Neural progenitor cell (in vitro differentiated cells): ENCODE measurements around the gene RBM33. TPM values are rescaled to one million over a fixed set of nuclear protein-coding genes. Genes with fewer than 3 reads are reported as not detected.

Experiments used
- DNase-seq: peaks from one replicate; pipeline ENCODE4 v3.0.0-alpha.2; 2016; ENCODE audit warnings: low spot score
- H2AFZ ChIP-seq: fragments of 200-600 bp; sonication (generic); replicated peaks from 2 replicates; pipeline ENCODE4 v1.6.1; 2016; ENCODE audit warnings: antibody characterized with exemption
- H3F3A ChIP-seq: fragments of 200-600 bp; sonication (generic); 2 replicates; pipeline ENCODE4 v1.6.1; 2016; ENCODE audit warnings: antibody characterized with exemption, low read depth
- H3K27ac ChIP-seq: fragments of 200-600 bp; sonication (generic); 2 replicates; pipeline ENCODE4 v1.5.1; 2016; ENCODE audit warnings: mild to moderate bottlenecking
- H3K27me3 ChIP-seq: fragments of 200-600 bp; sonication (generic); 2 replicates; pipeline ENCODE4 v1.6.1; 2016; ENCODE audit warnings: mild to moderate bottlenecking, moderate library complexity
- H3K36me3 ChIP-seq: fragments of 200-600 bp; sonication (generic); 2 replicates; pipeline ENCODE4 v1.5.1; 2016
- H3K4me1 ChIP-seq: fragments of 200-600 bp; sonication (generic); 2 replicates; pipeline ENCODE4 v1.6.1; 2016; ENCODE audit warnings: mixed run types
- H3K4me2 ChIP-seq: fragments of 200-600 bp; sonication (generic); 2 replicates; pipeline ENCODE4 v1.6.1; 2016
- H3K4me3 ChIP-seq: fragments of 200-600 bp; sonication (generic); 2 replicates; pipeline ENCODE4 v1.5.1; 2016
- H3K79me2 ChIP-seq: fragments of 200-600 bp; sonication (generic); 2 replicates; pipeline ENCODE4 v1.6.1; 2016; ENCODE audit warnings: low read depth
- H3K9ac ChIP-seq: fragments of 200-600 bp; sonication (generic); 2 replicates; pipeline ENCODE4 v1.6.1; 2016
- H3K9me3 ChIP-seq: fragments of 200-600 bp; sonication (generic); 2 replicates; pipeline ENCODE4 v1.5.1; 2016; ENCODE audit warnings: low read depth
- H4K20me1 ChIP-seq: fragments of 200-600 bp; sonication (generic); 2 replicates; pipeline ENCODE4 v1.6.1; 2016; ENCODE audit warnings: low read depth
- H3K27ac Mint-ChIP-seq: 3 replicates; pipeline ENCODE4 v1.8.0; 2021; ENCODE audit warnings: mixed read lengths
- H3K27me3 Mint-ChIP-seq: 2 replicates; pipeline ENCODE4 v1.8.0; 2022; ENCODE audit warnings: low read depth, mild to moderate bottlenecking, inconsistent platforms, moderate library complexity, mixed read lengths; ENCODE audit not compliant: insufficient read depth
- H3K36me3 Mint-ChIP-seq: 3 replicates; pipeline ENCODE4 v1.8.0; 2021; ENCODE audit warnings: mixed read lengths
- H3K4me1 Mint-ChIP-seq: 3 replicates; pipeline ENCODE4 v1.8.0; 2021; ENCODE audit warnings: mixed read lengths
- H3K4me3 Mint-ChIP-seq: 3 replicates; pipeline ENCODE4 v1.8.0; 2021; ENCODE audit warnings: mild to moderate bottlenecking, moderate library complexity, mixed read lengths
- H3K9me3 Mint-ChIP-seq: 3 replicates; pipeline ENCODE4 v1.8.0; 2020; ENCODE audit warnings: mixed read lengths
- CTCF ChIP-seq: fragments of 200-600 bp; sonication (generic); IDR thresholded peaks from 2 replicates; pipeline ENCODE4 v1.5.1; 2017; ENCODE audit warnings: antibody characterized with exemption, mild to moderate bottlenecking
- EZH2 ChIP-seq: fragments of 200-600 bp; sonication (generic); IDR thresholded peaks from 2 replicates; pipeline ENCODE4 v1.6.1; 2017; ENCODE audit warnings: antibody characterized with exemption, mild to moderate bottlenecking, moderate library complexity
- EZH2phosphoT487 ChIP-seq: fragments of 200-600 bp; sonication (generic); IDR thresholded peaks from 2 replicates; pipeline ENCODE4 v1.6.1; 2017; ENCODE audit warnings: antibody characterized with exemption
- total RNA-seq: library from RNA; depleted of rRNA; stranded (reverse); fragments of >200 nt; gene quantifications from 2 replicates; pipeline ENCODE4 v1.2.3, GENCODE V29; 2015; ENCODE audit warnings: low replicate concordance

Gene RBM33
- total RNA-seq, 1 donor from 2014 or later: 48.6 TPM

DNA sequence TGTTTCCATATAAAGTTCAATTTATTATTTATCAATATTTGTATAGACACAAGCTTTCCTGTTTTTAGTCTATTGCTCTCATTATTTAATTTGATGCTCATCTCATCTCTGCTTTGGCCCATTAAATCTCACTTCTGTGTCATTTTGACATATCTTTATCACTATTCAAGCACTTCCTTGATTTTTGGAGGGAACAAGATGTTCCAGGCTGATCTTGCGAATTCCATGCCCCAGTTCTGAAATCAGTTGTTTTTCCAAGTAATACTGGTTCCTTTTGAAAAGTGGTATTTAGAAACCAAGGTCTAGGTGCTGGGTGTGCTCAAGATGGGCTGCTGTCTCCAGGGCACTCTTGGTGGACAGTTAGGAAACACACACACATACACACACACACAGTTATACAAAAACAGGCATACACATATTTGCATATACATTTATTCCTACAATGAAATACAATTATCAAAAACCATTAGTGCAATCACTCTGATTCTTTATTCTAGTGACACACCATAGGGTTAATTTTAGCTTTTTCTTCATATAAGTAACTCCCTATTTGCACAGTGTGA is 4.4 kb upstream of the RBM33 start:
- no peak overlapping the region for H3K27ac Mint-ChIP-seq
- TF ChIP-seq CTCF (no peak), EZH2phosphoT487 (no peak), EZH2 (no peak)
- Histone ChIP-seq H3K4me1 (no peaks in the 10 kb centered on the region), H2AFZ (no peak overlapping the region), H3K27ac (no peak overlapping the region), H3F3A (peaks cover 12% of the 10 kb centered on the region), H3K4me2 (no peak overlapping the region), H3K9ac (no peak overlapping the region), H3K27me3 (no peaks in the 10 kb centered on the region), H4K20me1 (no peaks in the 10 kb centered on the region), H3K79me2 (peaks cover 19% of the 10 kb centered on the region), H3K9me3 (peaks cover 25% of the 10 kb centered on the region), H3K36me3 (peaks cover 16% of the 10 kb centered on the region), H3K4me3 (no peak overlapping the region)
- peaks cover 39% of the 10 kb centered on the region for H3K36me3 Mint-ChIP-seq
- no peak for DNase-seq
- H3K9me3 Mint-ChIP-seq: peaks cover 59% of the 10 kb centered on the region
- H3K27me3 Mint-ChIP-seq: peaks cover 4% of the 10 kb centered on the region
- peaks cover 6% of the 10 kb centered on the region for H3K4me1 Mint-ChIP-seq
- H3K4me3 Mint-ChIP-seq: no peak overlapping the region

DNA sequence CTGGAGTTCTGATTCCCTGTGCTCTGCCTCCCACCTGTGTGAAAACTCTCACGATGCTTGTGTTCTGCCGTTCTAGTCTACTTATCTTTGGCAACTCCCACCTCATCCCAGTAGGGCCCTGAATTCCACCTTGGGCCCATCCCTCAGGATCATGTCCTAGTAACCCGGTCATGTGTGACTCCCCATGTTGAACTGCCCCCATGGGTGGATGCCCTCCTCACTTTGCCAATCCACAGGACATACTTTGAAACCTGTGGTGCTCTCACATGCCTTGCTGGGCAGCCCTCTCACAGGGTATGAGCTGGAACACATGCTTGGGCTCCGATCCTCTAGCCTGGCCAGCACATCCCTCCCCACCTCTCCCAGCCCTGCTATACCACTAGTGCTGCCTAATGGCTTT is 3.8 kb upstream of the RBM33 start:
- Mint-ChIP-seq H3K27ac (no peak overlapping the region), H3K9me3 (peaks cover 58% of the 10 kb centered on the region), H3K4me1 (peaks cover 9% of the 10 kb centered on the region), H3K36me3 (peaks cover 39% of the 10 kb centered on the region), H3K4me3 (no peak overlapping the region), H3K27me3 (peaks cover 4% of the 10 kb centered on the region)
- no peak overlapping the region for H3K27ac ChIP-seq
- no peak overlapping the region for H3K9ac ChIP-seq
- TF ChIP-seq EZH2phosphoT487: no peak
- H3K79me2 ChIP-seq: peaks cover 25% of the 10 kb centered on the region
- H3K4me3 ChIP-seq: no peak overlapping the region
- peaks cover 12% of the 10 kb centered on the region for H3F3A ChIP-seq
- H3K27me3 ChIP-seq: no peaks in the 10 kb centered on the region
- DNase-seq: no peak
- H3K4me2 ChIP-seq: no peak overlapping the region
- peaks cover 2% of the 10 kb centered on the region for H3K4me1 ChIP-seq
- peaks cover 16% of the 10 kb centered on the region for H3K36me3 ChIP-seq
- peaks cover under 1% of the 10 kb centered on the region for H4K20me1 ChIP-seq
- H3K9me3 ChIP-seq: peaks cover 25% of the 10 kb centered on the region
- no peak overlapping the region for H2AFZ ChIP-seq

DNA sequence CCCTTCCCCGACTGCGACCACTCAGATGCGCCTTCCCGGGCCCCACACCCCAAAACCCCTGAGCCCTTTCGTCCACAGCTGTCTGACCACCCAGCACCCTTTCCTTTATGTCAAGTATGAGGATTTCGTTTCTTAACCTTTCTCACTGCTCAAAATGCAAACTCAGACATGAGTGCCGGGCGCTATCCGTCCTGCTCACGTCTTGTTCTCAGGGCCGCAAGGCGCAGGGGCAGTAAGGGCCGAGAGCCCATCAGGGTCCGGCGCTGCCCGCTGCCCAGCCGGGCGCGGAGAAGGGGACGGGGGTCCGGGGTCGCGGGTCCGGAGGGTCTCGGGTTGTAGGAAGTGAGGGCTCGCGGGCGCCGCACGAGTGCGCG is 670 bp upstream of the RBM33 start:
- DNase-seq: no peak
- Histone ChIP-seq H3K9me3 (peaks cover 18% of the 10 kb centered on the region), H3K36me3 (peaks cover 33% of the 10 kb centered on the region), H3K27me3 (no peaks in the 10 kb centered on the region), H3K4me1 (peaks cover 12% of the 10 kb centered on the region), H3K4me3 (peak overlapping the region; percentile 92), H3K9ac (peak overlapping the region; percentile 98), H3K27ac (peak overlapping the region; percentile 98), H3K4me2 (peak overlapping the region; percentile 98), H3F3A (peaks cover 12% of the 10 kb centered on the region), H3K79me2 (peaks cover 56% of the 10 kb centered on the region), H4K20me1 (peaks cover 7% of the 10 kb centered on the region), H2AFZ (peak overlapping the region; percentile 71)
- Mint-ChIP-seq H3K27ac (peak overlapping the region; percentile 96), H3K4me1 (peaks cover 19% of the 10 kb centered on the region), H3K36me3 (peaks cover 70% of the 10 kb centered on the region), H3K27me3 (peaks cover 4% of the 10 kb centered on the region), H3K9me3 (peaks cover 47% of the 10 kb centered on the region), H3K4me3 (peak overlapping the region; percentile 99)
- TF ChIP-seq CTCF (no peak), EZH2 (no peak), EZH2phosphoT487 (no peak)

DNA sequence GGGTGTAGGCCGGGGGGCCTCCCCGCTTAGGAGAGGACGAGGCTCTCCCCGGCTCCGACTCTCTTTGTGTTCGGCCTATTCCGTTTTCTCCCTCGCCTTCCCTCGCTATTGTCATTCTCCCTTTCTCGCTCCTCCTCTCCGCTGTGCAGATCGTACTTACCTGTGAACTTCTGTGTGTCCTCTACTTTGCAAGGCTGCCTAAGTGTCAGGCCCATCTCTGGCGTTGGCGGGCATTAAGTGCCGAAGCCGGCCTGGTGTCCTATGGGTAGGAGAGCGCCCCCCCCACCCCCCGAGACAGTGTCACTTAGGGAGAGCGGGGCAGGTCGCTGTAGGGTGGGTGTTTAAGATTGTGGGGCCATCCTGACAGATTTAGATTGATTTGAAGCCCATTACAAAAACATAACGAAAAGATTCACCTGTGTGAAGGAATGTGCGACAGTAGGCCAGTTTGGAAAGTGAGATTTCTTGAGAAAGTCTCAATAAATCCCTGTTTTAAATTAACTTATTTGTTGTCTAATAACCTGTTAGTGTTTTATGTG is 579 bp downstream of the RBM33 start:
- TF ChIP-seq EZH2: no peak
- TF ChIP-seq CTCF: no peak
- TF ChIP-seq EZH2phosphoT487: no peak
- H3K9me3 ChIP-seq: peaks cover 7% of the 10 kb centered on the region
- Mint-ChIP-seq H3K27ac (peak overlapping the region; percentile 99), H3K9me3 (peaks cover 50% of the 10 kb centered on the region), H3K36me3 (peaks cover 73% of the 10 kb centered on the region), H3K4me1 (peaks cover 19% of the 10 kb centered on the region), H3K4me3 (peak overlapping the region; percentile 99), H3K27me3 (peaks cover 6% of the 10 kb centered on the region)
- H3K4me1 ChIP-seq: peaks cover 12% of the 10 kb centered on the region
- peak; percentile 60 for DNase-seq
- no peaks in the 10 kb centered on the region for H3K27me3 ChIP-seq
- H3F3A ChIP-seq: peaks cover 12% of the 10 kb centered on the region
- H3K9ac ChIP-seq: peak overlapping the region; percentile 98
- H3K79me2 ChIP-seq: peaks cover 69% of the 10 kb centered on the region
- H3K27ac ChIP-seq: peak overlapping the region; percentile 98
- H4K20me1 ChIP-seq: peaks cover 12% of the 10 kb centered on the region
- H3K4me2 ChIP-seq: peak overlapping the region; percentile 98
- peak overlapping the region; percentile 92 for H3K4me3 ChIP-seq
- peak overlapping the region; percentile 71 for H2AFZ ChIP-seq
- peaks cover 30% of the 10 kb centered on the region for H3K36me3 ChIP-seq
